ENCODE measurements around the gene CHST9. TPM values are rescaled to one million over a fixed set of nuclear protein-coding genes. Genes with fewer than 3 reads are reported as not detected.

CHST9 gene
- total RNA-seq, 1 donor from 2014 or later = 8.7 TPM

DNA sequence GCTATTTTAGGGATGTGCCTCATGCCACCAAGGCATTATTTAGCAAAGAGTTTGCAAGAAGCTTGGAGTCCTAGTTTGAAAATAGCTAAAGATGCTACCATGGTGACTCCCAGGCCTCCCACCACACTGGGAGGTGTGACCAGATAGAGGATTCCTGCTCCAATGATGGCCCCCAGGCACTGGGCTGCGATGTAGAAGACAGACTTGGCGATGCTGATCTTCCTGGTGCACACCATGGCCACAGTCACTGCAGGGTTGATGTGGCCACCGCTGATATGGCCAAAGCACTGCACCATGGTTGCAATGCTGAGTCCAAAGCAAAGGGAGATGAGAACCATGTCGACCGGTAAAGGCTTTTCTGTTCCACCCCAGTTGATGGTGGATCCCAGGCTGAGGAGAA, 323.0 kb downstream of the CHST9 start:
- no peak for ATAC-seq (ENCODE audit: poor library complexity)
- intact Hi-C loops (cut with DNase I) = loop anchor here (10.0 kb wide), 1 partner anchor 103 kb away; no protein-coding TSS in a partner anchor
- DNase-seq = no peak
